ENCODE data around the gene ANGPT4. TPM values are rescaled to one million over a fixed set of nuclear protein-coding genes. Genes with fewer than 3 reads are reported as not detected.

The ANGPT4 gene
- total RNA-seq, 1 donor from 2014 or later, result 0.07 TPM

GRCh38 chr20:946826-947225, 30.7 kb upstream of the ANGPT4 start:
- H3K4me3 Mint-ChIP-seq, result no peak overlapping the region
- no peak for DNase-seq (ENCODE audit: extremely low spot score, unreplicated experiment)
- TF ChIP-seq CTCF (conservative IDR thresholded peaks at IDR 0.05), result no peak
- no peak overlapping the region for H3K27ac Mint-ChIP-seq
- no peaks in the 10 kb centered on the region for H3K9me3 Mint-ChIP-seq
- H3K27me3 Mint-ChIP-seq, result peaks cover 3% of the 10 kb centered on the region
- H3K36me3 Mint-ChIP-seq, result no peaks in the 10 kb centered on the region
- H3K4me1 Mint-ChIP-seq (ENCODE audit: unreplicated experiment), result peaks cover 4% of the 10 kb centered on the region

- no peak for TF ChIP-seq CTCF (conservative IDR thresholded peaks at IDR 0.05)
- Mint-ChIP-seq H3K27ac (no peak overlapping the region), H3K4me3 (no peak overlapping the region), H3K27me3 (peaks cover 2% of the 10 kb centered on the region), H3K4me1 (ENCODE audit: unreplicated experiment) (peaks cover 4% of the 10 kb centered on the region), H3K36me3 (no peaks in the 10 kb centered on the region), H3K9me3 (no peaks in the 10 kb centered on the region)
- DNase-seq (ENCODE audit: extremely low spot score, unreplicated experiment), result no peak
Measured at GRCh38 chr20:945841-946240, 29.7 kb upstream of the ANGPT4 start.

GRCh38 chr20:944774-945410, 28.8 kb upstream of the ANGPT4 start:
- Mint-ChIP-seq H3K36me3 (no peaks in the 10 kb centered on the region), H3K4me3 (no peak overlapping the region), H3K9me3 (no peaks in the 10 kb centered on the region), H3K27ac (no peak overlapping the region), H3K4me1 (ENCODE audit: unreplicated experiment) (peaks cover 4% of the 10 kb centered on the region), H3K27me3 (peaks cover 8% of the 10 kb centered on the region)
- no peak for DNase-seq (ENCODE audit: extremely low spot score, unreplicated experiment)
- no peak for TF ChIP-seq CTCF (conservative IDR thresholded peaks at IDR 0.05)

GRCh38 chr20:944148-944547, 28.0 kb upstream of the ANGPT4 start:
- TF ChIP-seq CTCF (conservative IDR thresholded peaks at IDR 0.05), result no peak
- Mint-ChIP-seq H3K27ac (no peak overlapping the region), H3K36me3 (no peaks in the 10 kb centered on the region), H3K27me3 (peaks cover 8% of the 10 kb centered on the region), H3K4me3 (no peak overlapping the region), H3K4me1 (ENCODE audit: unreplicated experiment) (peaks cover 4% of the 10 kb centered on the region), H3K9me3 (no peaks in the 10 kb centered on the region)
- DNase-seq (ENCODE audit: extremely low spot score, unreplicated experiment), result no peak

GRCh38 chr20:942611-943010, 26.5 kb upstream of the ANGPT4 start:
- Mint-ChIP-seq H3K9me3 (no peaks in the 10 kb centered on the region), H3K27ac (no peak overlapping the region), H3K27me3 (peaks cover 8% of the 10 kb centered on the region), H3K4me1 (ENCODE audit: unreplicated experiment) (peaks cover 4% of the 10 kb centered on the region), H3K36me3 (no peaks in the 10 kb centered on the region), H3K4me3 (no peak overlapping the region)
- no peak for DNase-seq (ENCODE audit: extremely low spot score, unreplicated experiment)
- TF ChIP-seq CTCF (conservative IDR thresholded peaks at IDR 0.05), result no peak

- H3K4me1 Mint-ChIP-seq (ENCODE audit: unreplicated experiment), result no peaks in the 10 kb centered on the region
- DNase-seq (ENCODE audit: extremely low spot score, unreplicated experiment), result no peak
- no peak overlapping the region for H3K4me3 Mint-ChIP-seq
- H3K27me3 Mint-ChIP-seq, result peaks cover 8% of the 10 kb centered on the region
- no peaks in the 10 kb centered on the region for H3K36me3 Mint-ChIP-seq
- no peak overlapping the region for H3K27ac Mint-ChIP-seq
- no peak for TF ChIP-seq CTCF (conservative IDR thresholded peaks at IDR 0.05)
- H3K9me3 Mint-ChIP-seq, result no peaks in the 10 kb centered on the region
Measured at GRCh38 chr20:940926-941325, 24.8 kb upstream of the ANGPT4 start.

Data from type B pancreatic cell (in vitro differentiated cells).